Body of pancreas (tissue), 4 donors: ENCODE measurements around the gene PKNOX2.

Experiments
- POLR2A ChIP-seq, 3 donors: fragments of 450-650 bp; IDR thresholded peaks; one replicate each; pipeline ENCODE4 v1.6.1; 2016; ENCODE audit warnings: antibody characterized with exemption in 3 of 3, mild to moderate bottlenecking in 2 of 3
- TF ChIP-seq, protein P1 (sequence below), 7 experiments: fragments of 450-650 bp in 4 of 7; fragments of 200-600 bp in 3 of 7; sonication (generic) in 3 of 7; IDR thresholded peaks; one replicate each; pipeline ENCODE4 v1.5.1; 2016 to 2019; ENCODE audit warnings: antibody characterized with exemption in 7 of 7

DNA sequence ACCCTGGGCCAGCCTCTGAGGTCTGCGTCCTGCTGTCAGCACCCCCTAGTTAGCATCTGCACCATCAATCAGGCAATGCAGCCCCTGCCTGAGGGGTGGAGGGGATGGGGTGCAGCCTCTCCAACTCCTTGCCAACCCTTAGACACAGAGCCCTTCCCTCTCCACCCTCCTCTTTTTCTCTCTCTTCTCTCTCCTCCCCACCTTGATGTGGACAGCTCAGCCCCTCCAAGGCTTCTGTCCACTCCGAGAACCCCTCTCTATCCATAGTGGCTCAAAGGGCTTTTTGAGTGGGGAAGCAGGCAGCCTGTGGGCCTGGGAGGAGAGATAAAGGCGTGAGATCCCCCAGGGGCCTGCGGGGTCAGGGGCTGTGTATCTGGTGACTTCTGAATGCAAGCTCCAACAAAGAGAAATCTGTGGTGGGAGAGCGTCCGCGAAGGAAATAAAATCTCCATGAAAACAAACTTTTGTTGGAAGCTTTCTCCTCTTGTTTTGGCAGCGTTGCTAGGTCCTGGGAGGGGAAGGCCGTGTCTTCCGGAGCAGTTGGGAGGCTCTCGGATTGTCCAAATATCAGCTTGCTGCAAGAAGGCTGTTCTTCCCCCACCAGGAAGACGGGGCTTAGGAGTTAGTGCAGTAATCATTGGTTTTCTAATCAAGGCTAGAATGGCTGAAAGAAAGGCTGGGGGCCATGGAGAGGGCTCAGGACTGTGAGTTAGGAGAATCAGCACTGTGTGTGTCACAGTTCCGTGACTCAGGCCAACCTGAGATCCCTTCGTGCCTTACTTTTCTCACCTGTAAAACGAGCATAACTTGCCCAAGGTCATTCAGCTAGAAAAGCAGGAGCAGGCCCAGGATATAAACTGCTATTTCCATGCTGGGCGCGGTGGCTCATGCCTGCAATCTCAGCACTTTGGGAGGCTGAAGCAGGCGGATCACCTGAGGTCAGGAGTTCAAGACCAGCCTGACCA is 50.3 kb downstream of the PKNOX2 start:
- TF ChIP-seq, protein P1, sequence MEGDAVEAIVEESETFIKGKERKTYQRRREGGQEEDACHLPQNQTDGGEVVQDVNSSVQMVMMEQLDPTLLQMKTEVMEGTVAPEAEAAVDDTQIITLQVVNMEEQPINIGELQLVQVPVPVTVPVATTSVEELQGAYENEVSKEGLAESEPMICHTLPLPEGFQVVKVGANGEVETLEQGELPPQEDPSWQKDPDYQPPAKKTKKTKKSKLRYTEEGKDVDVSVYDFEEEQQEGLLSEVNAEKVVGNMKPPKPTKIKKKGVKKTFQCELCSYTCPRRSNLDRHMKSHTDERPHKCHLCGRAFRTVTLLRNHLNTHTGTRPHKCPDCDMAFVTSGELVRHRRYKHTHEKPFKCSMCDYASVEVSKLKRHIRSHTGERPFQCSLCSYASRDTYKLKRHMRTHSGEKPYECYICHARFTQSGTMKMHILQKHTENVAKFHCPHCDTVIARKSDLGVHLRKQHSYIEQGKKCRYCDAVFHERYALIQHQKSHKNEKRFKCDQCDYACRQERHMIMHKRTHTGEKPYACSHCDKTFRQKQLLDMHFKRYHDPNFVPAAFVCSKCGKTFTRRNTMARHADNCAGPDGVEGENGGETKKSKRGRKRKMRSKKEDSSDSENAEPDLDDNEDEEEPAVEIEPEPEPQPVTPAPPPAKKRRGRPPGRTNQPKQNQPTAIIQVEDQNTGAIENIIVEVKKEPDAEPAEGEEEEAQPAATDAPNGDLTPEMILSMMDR (IDR thresholded peaks at IDR 0.05) = no peak
- TF ChIP-seq POLR2A (IDR thresholded peaks at IDR 0.05) = no peak
